HCT116 (cell line): ENCODE results near the gene NEDD4L. TPM values are rescaled to one million over a fixed set of nuclear protein-coding genes. Genes with fewer than 3 reads are reported as not detected.

Experiments used
- ATAC-seq: fragments of 200-7000 bp; cut with Tn5 transposase; 2 replicates; pipeline ENCODE4 v1.9.1; 2020; ENCODE audit warnings: mild to moderate bottlenecking, moderate library complexity
- BruUV-seq: library from RNA; stranded (reverse); fragments of 400-500 nt; replicated peaks from 2 replicates; lab custom pipeline; 2021; lab: Mats Ljungman, UMichigan
- CTCF ChIA-PET: fragments of 300-600 bp; sonication (Branson Sonifier 250); formaldehyde crosslinking; loops from one replicate; lab custom pipeline; 2021; ENCODE audit warnings: antibody characterized with exemption; lab: Charles Lee
- POLR2A ChIA-PET: fragments of 300-600, 350-600 bp; sonication (Branson Sonifier 250); formaldehyde crosslinking; loops from one replicate; lab custom pipeline; 2021; ENCODE audit warnings: antibody characterized with exemption; lab: Charles Lee
- RAD21 ChIA-PET, 2 experiments: fragments of 300-600 bp; sonication (Branson Sonifier 250); formaldehyde crosslinking; loops; one replicate each; lab custom pipeline; 2023; ENCODE audit warnings: low total read pairs in 2 of 2; ENCODE audit not compliant: uncharacterized antibody in 2 of 2, unreplicated experiment in 2 of 2, low non-redundant PET in 1 of 2; lab: Charles Lee
- DNase-seq: peaks from one replicate; pipeline ENCODE4 v3.0.0-alpha.2; 2010; ENCODE audit warnings: low read depth, low spot score
- H2AFZ ChIP-seq: fragments of 200-600 bp; shearing (Covaris generic), sonication (generic); 2 replicates; pipeline ENCODE4 v1.6.1; 2017; ENCODE audit warnings: low read depth, mixed run types, mixed read lengths, antibody characterized with exemption, low read length; ENCODE audit not compliant: poor library complexity, severe bottlenecking
- H3K27ac ChIP-seq: 2 replicates; pipeline ENCODE4 v1.5.1; 2012; ENCODE audit warnings: low read depth, low read length
- H3K27me3 ChIP-seq: fragments of 200-600 bp; sonication (generic); 2 replicates; pipeline ENCODE4 v1.6.1; 2016; ENCODE audit warnings: mixed run types, low read length, mixed read lengths; ENCODE audit not compliant: insufficient read depth
- H3K36me3 ChIP-seq, 2 experiments: fragments of 200-500 bp in 1 of 2; fragments of 200-600 bp in 1 of 2; sonication (Bioruptor generic) in 1 of 2; sonication (generic) in 1 of 2; 2 replicates each; pipeline versions ENCODE4 v1.5.1 to v1.6.1; 2014 to 2016; ENCODE audit warnings: low read length in 2 of 2, inconsistent platforms in 1 of 2, mixed read lengths in 1 of 2, mixed run types in 1 of 2; ENCODE audit not compliant: insufficient read depth in 2 of 2, control insufficient read depth in 1 of 2
- H3K4me1 ChIP-seq, 2 experiments: fragments of 200-600 bp in 1 of 2; sonication (generic) in 1 of 2; 2 replicates each; pipeline versions ENCODE4 v1.5.1 to v1.6.1; 2012 to 2017; ENCODE audit warnings: low read length in 2 of 2, inconsistent platforms in 1 of 2, mild to moderate bottlenecking in 1 of 2, mixed read lengths in 1 of 2, mixed run types in 1 of 2, moderate library complexity in 1 of 2; ENCODE audit not compliant: insufficient read depth in 2 of 2, control insufficient read depth in 1 of 2
- H3K4me2 ChIP-seq: fragments of 200-600 bp; sonication (generic); 2 replicates; pipeline ENCODE4 v1.6.1; 2017; ENCODE audit warnings: mixed run types, low read length, mixed read lengths
- H3K4me3 ChIP-seq, 2 experiments: fragments of 200-600 bp in 1 of 2; sonication (generic) in 1 of 2; replicated peaks in 1 of 2; 2 replicates each; pipeline ENCODE4 v1.5.1; 2011 to 2016; ENCODE audit warnings: low read length in 2 of 2, control low read depth in 1 of 2, low read depth in 1 of 2, mild to moderate bottlenecking in 1 of 2, mixed read lengths in 1 of 2, mixed run types in 1 of 2
- H3K79me2 ChIP-seq: fragments of 200-600 bp; sonication (generic); 2 replicates; pipeline ENCODE4 v1.6.1; 2017; ENCODE audit warnings: mild to moderate bottlenecking, mixed run types, low read length, moderate library complexity, mixed read lengths; ENCODE audit not compliant: insufficient read depth
- H3K9ac ChIP-seq: fragments of 200-600 bp; sonication (generic); 2 replicates; pipeline ENCODE4 v1.6.1; 2016; ENCODE audit warnings: low read length, mixed read lengths
- H3K9me2 ChIP-seq: fragments of 200-600 bp; sonication (generic), shearing (Covaris generic); 2 replicates; pipeline ENCODE4 v1.6.1; 2017; ENCODE audit warnings: mixed run types, mild to moderate bottlenecking, moderate library complexity; ENCODE audit not compliant: insufficient read depth
- H3K9me3 ChIP-seq, 2 experiments: fragments of 200-500 bp in 1 of 2; fragments of 200-600 bp in 1 of 2; sonication (Bioruptor generic) in 1 of 2; sonication (generic) in 1 of 2; 2 replicates each; pipeline ENCODE4 v1.6.1; 2014 to 2017; ENCODE audit warnings: low read length in 2 of 2, mixed read lengths in 2 of 2, inconsistent platforms in 1 of 2, low read depth in 1 of 2, mild to moderate bottlenecking in 1 of 2, mixed run types in 1 of 2, moderate library complexity in 1 of 2; ENCODE audit not compliant: control insufficient read depth in 1 of 2, insufficient read depth in 1 of 2
- H4K20me1 ChIP-seq: fragments of 200-600 bp; sonication (generic), shearing (Covaris generic); 2 replicates; pipeline ENCODE4 v1.6.1; 2017; ENCODE audit warnings: mixed run types, mild to moderate bottlenecking, moderate library complexity; ENCODE audit not compliant: insufficient read depth
- CBX3 ChIP-seq: IDR thresholded peaks from 2 replicates; pipeline ENCODE4 v1.6.1; 2012; ENCODE audit warnings: low read depth
- CEBPB ChIP-seq: IDR thresholded peaks from 2 replicates; pipeline ENCODE4 v1.6.1; 2012; ENCODE audit warnings: low read depth
- EGR1 ChIP-seq: IDR thresholded peaks from 2 replicates; pipeline ENCODE4 v1.6.1; 2012; ENCODE audit warnings: low read depth
- FOSL1 ChIP-seq: IDR thresholded peaks from 2 replicates; pipeline ENCODE4 v1.6.1; 2012; ENCODE audit warnings: low read depth
- JUND ChIP-seq: IDR thresholded peaks from 2 replicates; pipeline ENCODE4 v1.6.1; 2012
- POLR2A ChIP-seq: IDR thresholded peaks from 2 replicates; pipeline ENCODE4 v1.7.0; 2011; ENCODE audit warnings: borderline replicate concordance; ENCODE audit not compliant: insufficient read depth, insufficient read length; ENCODE audit errors: extremely low read depth
- POLR2AphosphoS5 ChIP-seq: IDR thresholded peaks from 2 replicates; pipeline ENCODE4 v1.6.1; 2011; ENCODE audit warnings: mild to moderate bottlenecking, low read depth, low read length, moderate library complexity
- RAD21 ChIP-seq: IDR thresholded peaks from 2 replicates; pipeline ENCODE4 v1.6.1; 2012; ENCODE audit warnings: low read depth, mild to moderate bottlenecking
- SIN3A ChIP-seq: IDR thresholded peaks from 2 replicates; pipeline ENCODE4 v1.6.1; 2012; ENCODE audit warnings: low read depth
- SRF ChIP-seq: IDR thresholded peaks from 2 replicates; pipeline ENCODE4 v1.6.1; 2012; ENCODE audit warnings: low read depth
- TCF7L2 ChIP-seq: IDR thresholded peaks from 2 replicates; pipeline ENCODE4 v1.7.0; 2011; ENCODE audit warnings: borderline replicate concordance, inconsistent platforms; ENCODE audit not compliant: insufficient read depth, insufficient read length; ENCODE audit errors: extremely low read depth
- ZFX ChIP-seq: fragments of 450-650 bp; IDR thresholded peaks from 2 replicates; pipeline ENCODE4 v1.6.1; 2017
- ZNF274 ChIP-seq: fragments of 200-500 bp; sonication (Bioruptor generic); IDR thresholded peaks from 2 replicates; pipeline ENCODE4 v1.6.1; 2014; ENCODE audit warnings: mild to moderate bottlenecking, low read depth, low read length, inconsistent platforms
- intact Hi-C: fragments of 100-400 bp; cut with micrococcal nuclease; formaldehyde crosslinking; loops from 2 replicates; pipeline ENCODE4 v1.10.0; 2022
- total RNA-seq: library from RNA; stranded (reverse); gene quantifications from one replicate; pipeline ENCODE4 v1.2.1, GENCODE V29; 2021; ENCODE audit not compliant: unreplicated experiment
- TF ChIP-seq, protein P1 (sequence below): IDR thresholded peaks from 2 replicates; pipeline ENCODE4 v1.6.1; 2012; ENCODE audit warnings: low read depth
- TF ChIP-seq, protein P2 (sequence below): IDR thresholded peaks from 2 replicates; pipeline ENCODE4 v1.6.1; 2012

NEDD4L gene
- total RNA-seq, 1 experiment from 2014 or later = 41.5 TPM

DNA sequence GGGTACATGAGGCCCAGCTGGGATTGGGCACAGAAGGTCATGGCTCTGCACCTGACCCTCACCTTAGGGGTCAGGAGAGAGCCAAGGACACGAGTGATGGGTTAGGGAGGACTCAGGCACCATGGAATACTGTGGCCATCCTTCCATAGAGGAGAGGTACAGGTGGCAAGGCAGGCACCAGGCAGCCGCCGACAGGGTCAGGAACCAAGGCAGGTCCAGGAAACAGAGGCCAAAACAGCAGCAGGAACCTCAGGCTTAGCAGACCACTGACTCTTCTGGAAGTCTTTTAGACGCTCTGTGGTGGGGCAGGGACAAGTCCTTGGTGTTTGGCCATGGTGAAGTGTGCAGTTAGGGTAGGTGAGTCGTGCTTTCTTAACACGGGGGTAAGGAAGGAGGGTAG, 128.0 kb downstream of the NEDD4L start:
- Histone ChIP-seq H3K27me3 (no peaks in the 10 kb centered on the region), H3K9me2 (no peaks in the 10 kb centered on the region), H4K20me1 (no peaks in the 10 kb centered on the region), H3K9me3 (no peaks in the 10 kb centered on the region), H3K4me1 (peaks cover 6 to 10% of the 10 kb centered on the region in 2 experiments), H3K27ac (no peak overlapping the region), H3K9ac (no peak overlapping the region), H3K36me3 (no peaks in the 10 kb centered on the region), H3K4me3 (no peak overlapping the region), H3K4me2 (no peak overlapping the region), H3K79me2 (no peaks in the 10 kb centered on the region), H2AFZ (no peak overlapping the region)
- DNase-seq (no peak), ATAC-seq (no peak)
- intact Hi-C loops = no loop called here
- RAD21 ChIA-PET = no interaction called here
- no TSS peak for BruUV-seq
- CTCF ChIA-PET = no interaction called here
- TF ChIP-seq SIN3A = no peak
- TF ChIP-seq RAD21 = no peak
- TF ChIP-seq EGR1 = no peak
- no peak for TF ChIP-seq POLR2A
- no peak for TF ChIP-seq ZNF274
- TF ChIP-seq CBX3 = no peak
- TF ChIP-seq, protein P1, sequence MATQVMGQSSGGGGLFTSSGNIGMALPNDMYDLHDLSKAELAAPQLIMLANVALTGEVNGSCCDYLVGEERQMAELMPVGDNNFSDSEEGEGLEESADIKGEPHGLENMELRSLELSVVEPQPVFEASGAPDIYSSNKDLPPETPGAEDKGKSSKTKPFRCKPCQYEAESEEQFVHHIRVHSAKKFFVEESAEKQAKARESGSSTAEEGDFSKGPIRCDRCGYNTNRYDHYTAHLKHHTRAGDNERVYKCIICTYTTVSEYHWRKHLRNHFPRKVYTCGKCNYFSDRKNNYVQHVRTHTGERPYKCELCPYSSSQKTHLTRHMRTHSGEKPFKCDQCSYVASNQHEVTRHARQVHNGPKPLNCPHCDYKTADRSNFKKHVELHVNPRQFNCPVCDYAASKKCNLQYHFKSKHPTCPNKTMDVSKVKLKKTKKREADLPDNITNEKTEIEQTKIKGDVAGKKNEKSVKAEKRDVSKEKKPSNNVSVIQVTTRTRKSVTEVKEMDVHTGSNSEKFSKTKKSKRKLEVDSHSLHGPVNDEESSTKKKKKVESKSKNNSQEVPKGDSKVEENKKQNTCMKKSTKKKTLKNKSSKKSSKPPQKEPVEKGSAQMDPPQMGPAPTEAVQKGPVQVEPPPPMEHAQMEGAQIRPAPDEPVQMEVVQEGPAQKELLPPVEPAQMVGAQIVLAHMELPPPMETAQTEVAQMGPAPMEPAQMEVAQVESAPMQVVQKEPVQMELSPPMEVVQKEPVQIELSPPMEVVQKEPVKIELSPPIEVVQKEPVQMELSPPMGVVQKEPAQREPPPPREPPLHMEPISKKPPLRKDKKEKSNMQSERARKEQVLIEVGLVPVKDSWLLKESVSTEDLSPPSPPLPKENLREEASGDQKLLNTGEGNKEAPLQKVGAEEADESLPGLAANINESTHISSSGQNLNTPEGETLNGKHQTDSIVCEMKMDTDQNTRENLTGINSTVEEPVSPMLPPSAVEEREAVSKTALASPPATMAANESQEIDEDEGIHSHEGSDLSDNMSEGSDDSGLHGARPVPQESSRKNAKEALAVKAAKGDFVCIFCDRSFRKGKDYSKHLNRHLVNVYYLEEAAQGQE = no peak
- TF ChIP-seq TCF7L2 = no peak
- TF ChIP-seq FOSL1 = no peak
- TF ChIP-seq SRF = no peak
- TF ChIP-seq POLR2AphosphoS5 = no peak
- TF ChIP-seq, protein P2, sequence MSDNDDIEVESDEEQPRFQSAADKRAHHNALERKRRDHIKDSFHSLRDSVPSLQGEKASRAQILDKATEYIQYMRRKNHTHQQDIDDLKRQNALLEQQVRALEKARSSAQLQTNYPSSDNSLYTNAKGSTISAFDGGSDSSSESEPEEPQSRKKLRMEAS = no peak
- TF ChIP-seq ZFX = no peak
- no peak for TF ChIP-seq CEBPB
- TF ChIP-seq JUND = no peak
- POLR2A ChIA-PET = no interaction called here
